Stimulated activated CD8-positive, alpha-beta memory T cell treated with anti-CD3 and anti-CD28 coated beads, Interleukin-4, amount 100 ng/mL, for 4 hours (primary cell): Measurements from ENCODE around the gene RABIF.
A peak's percentile ranks its signal among the peaks of the same experiment; 100 is the strongest.
"Not testable (repeated sequence)": the region's sequence is repeated elsewhere in the genome, so short reads cannot be mapped to it uniquely, and the experiment has no call there.

Source experiments
- DNase-seq, 2 donors: peaks; one replicate each; pipeline ENCODE4 v3.0.0-alpha.2; 2020; ENCODE audit warnings: low read depth in 2 of 2, low spot score in 1 of 2

RABIF gene

GRCh38 chr1:202888531-202889360 is at the start of gene RABIF:
TSS of gene RABIF (minus strand) at chr1:202889149. CDS start at chr1:202889098, 51 bp downstream.
- DNase-seq, result peak; percentile 92 to 93

DNA sequence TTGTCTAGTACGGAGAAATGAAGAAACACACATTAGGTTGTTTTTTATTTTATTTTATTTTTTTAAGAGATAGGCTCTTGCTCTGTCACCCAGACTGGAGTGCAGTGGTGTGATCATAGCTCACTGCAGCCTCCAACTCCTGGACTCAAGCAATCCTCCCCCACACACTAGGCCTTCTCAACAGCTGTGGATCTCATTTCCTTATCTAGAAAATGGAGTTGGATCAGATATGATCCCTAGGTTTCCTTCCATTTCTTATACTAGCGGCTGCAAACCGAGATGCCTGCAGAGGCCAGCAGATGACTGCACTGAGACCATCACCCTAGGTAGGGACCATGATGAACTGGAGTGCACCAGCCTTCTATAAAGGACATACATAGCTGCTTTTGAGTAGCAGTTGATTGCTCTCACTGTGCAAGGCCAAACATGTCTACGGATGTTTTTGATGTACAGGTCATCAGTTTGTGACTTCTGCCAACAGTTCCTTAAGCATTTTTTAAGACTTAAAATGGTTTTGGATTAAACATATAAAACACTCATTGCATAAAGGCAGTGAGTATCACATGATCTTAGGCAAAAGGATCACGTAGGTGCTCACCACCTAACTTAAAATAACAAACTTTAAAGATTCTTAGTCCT is 49.5 kb upstream of the RABIF start:
- no peak for DNase-seq

DNA sequence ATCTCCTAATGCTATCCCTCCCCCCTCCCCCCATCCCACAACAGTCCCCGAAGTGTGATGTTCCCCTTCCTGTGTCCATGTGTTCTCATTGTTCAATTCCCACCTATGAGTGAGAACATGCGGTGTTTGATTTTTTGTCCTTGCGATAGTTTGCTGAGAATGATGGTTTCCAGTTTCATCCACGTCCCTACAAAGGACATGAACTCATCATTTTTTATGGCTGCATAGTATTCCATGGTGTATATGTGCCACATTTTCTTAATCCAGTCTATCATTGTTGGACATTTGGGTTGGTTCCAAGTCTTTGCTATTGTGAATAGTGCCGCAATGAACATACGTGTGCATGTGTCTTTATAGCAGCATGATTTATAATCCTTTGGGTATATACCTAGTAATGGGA is 47.5 kb upstream of the RABIF start:
- not testable (repeated sequence) for DNase-seq

DNA sequence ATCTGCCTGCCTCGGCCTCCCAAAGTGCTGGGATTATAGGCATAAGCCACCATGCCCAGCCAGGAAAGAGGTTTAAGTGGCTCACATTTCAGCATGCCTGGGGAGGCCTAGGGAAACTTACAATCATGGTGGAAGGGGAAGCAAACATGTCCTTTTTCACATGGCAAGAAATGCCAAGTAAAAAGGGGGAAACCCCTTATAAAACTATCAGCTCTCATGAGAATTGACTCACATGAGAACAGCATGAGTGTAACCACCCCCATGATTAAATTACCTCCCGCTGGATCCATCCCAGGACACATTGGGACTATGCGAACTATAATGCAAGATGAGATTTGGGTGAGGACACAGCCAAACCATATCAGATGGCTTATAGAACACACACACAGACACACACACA is 46.9 kb upstream of the RABIF start:
- DNase-seq, result no peak

DNA sequence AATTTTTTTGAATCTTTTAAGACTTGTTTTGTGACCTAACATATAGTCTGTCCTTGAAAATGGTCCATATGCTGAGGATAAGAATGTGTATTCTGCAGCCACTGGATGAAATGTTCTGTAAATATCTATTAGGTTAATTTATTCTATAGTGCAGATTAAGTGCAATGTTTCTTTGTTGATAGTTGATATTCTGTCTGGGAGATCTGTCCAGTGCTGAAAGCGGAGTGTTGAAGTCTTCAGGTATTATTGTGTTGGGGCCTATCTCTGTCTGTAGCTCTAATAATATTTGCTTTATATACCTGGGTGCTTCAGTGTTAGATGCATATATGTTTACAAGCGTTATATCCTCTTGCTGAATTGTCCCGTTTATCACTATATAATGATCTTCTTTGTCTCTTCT is 45.8 kb upstream of the RABIF start:
- DNase-seq, result no peak

GRCh38 chr1:202932476-202932875 is 43.5 kb upstream of the RABIF start:
- no peak for DNase-seq

- peak; percentile 87 to 90 for DNase-seq
These were observed 37.9 kb upstream of the RABIF start, which contains the start of gene KLHL12 for GRCh38 chr1:202926581-202927491. TSS of gene KLHL12 (minus strand) at chr1:202927234. CDS start at chr1:202925162, 2,072 bp downstream.

- no peak for DNase-seq
These were observed 34.6 kb upstream of the RABIF start for GRCh38 chr1:202923533-202923932.

- DNase-seq, result no peak
These were observed 30.7 kb upstream of the RABIF start for GRCh38 chr1:202919615-202920014.

DNA sequence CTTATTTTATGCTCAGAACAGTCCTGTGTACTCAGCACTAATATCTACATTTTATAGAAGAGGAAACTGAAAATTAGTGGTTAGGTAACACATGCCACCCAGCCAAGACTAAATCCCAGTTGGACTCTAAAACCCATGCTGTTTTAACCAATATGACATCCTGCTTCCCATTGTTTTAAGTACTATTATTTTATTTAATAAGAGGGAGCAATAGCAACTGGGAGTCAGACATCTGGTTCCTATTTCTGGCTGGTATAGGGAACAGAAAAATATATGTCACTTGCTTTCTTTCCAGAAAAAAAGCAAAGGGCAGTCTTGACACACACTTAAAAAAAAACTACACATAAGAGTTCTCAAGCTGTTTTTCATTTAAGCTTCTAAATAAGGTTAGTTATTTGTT is 26.2 kb upstream of the RABIF start:
- DNase-seq, result no peak

- DNase-seq, result not testable (repeated sequence)
These were observed 23.5 kb upstream of the RABIF start for GRCh38 chr1:202912476-202912875.

DNA sequence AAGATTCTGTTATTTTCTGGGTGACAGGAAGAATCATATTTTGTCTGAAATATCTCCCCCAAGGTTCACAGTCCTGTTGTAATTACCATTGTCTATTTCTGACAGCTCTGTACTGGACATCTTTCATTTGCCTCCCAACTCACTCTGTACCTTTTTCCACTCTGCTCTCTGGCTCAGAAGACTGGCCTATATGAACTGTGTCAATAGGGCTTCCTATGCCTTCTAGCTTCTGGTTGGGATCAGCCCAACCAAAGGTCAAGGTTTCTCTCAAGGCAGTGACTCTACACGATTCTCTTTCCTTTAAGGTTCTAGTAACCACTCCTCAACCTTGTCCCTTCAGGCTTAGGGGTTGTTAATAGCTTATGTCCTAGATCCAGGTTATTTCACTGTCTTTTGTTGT is 20.5 kb upstream of the RABIF start:
- no peak for DNase-seq

DNA sequence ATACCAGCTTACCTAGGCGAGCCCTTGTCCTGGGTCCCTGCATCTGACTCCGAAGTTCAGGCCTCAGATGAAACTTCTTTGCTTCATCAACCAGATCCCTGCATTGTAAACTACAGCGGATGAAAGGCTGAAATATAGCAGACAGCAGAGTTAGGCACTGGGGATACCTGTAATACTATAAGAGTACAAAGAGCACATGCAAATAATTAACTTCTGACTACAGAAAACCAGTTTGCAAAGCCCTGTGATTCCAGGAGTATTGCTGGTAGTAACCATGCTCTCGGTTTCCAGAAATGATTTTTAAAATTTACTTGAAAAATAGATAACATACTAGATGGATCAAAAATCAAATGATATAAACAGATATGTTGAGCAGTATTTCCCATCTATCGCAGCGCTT is 20.0 kb upstream of the RABIF start:
- no peak for DNase-seq

DNA sequence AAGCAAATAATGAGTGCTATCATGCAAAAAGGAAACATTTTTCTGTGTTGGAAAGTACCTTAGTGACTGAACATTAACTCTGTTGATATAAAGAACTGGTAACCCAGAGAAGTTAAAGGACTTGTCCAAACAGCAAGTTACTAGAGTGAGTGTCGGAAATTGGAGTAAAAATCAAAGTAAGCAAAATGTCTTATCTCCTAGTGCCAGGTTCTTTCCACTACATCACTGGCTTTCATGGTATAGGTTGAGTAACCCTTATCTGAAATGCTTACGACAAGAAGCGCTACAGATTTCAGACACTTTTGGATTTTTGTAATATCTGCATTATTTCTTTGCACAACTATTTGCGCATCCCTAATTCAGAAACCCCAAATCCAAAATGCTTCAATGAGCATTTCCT is 16.4 kb upstream of the RABIF start:
- no peak for DNase-seq

GRCh38 chr1:202903808-202904207 is 14.9 kb upstream of the RABIF start:
- not testable (repeated sequence) for DNase-seq

GRCh38 chr1:202901555-202901954 is 12.6 kb upstream of the RABIF start:
- no peak for DNase-seq

- DNase-seq, result no peak
These were observed 3.6 kb upstream of the RABIF start for GRCh38 chr1:202892501-202892900.

DNA sequence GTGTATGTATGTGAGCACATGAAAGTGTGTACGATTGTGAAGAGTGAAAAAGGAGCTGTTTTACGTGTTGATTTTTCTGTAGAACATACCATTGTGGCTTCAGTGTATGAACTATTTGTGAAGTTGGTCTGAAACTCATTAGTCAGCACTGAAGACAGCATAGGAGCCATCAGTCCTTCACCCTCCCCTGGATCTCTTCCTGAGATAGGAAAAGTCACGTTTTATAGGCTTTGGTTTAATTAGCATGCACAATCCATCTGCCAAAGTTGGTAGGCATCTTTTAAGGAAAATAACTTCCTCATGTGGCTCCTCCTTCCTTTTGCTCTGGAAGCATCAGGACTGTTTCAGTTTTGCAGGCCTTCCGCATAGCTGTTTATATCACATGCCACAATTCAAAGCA is 1.4 kb upstream of the RABIF start:
- DNase-seq, result no peak

- no peak for DNase-seq
These were observed 773 bp downstream of the RABIF start for GRCh38 chr1:202888221-202888530.

DNA sequence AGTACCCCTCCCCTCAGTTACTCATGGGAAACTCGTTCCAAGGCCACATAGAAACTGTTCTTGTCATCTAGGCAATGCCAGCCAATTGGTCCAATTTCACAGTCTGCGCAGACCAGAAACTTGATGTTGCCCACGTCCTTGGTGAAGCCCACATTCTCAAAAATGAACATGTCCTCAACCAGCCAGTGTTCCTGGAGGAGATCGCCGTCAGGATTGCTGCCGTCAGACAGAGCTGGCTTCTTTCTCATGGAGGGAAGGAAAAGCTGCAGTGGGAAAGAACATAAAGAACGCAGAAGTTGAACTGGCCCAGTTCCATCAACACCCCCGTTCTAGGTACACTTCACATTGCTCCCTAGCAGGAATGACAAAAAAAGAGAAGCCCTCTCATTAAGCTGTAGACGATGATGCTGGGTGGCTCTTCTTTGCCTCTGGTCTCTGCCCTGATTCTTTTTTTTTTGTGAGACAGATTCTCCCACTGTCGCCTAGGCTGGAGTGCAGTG is 7.9 kb downstream of the RABIF start:
- no peak for DNase-seq

DNA sequence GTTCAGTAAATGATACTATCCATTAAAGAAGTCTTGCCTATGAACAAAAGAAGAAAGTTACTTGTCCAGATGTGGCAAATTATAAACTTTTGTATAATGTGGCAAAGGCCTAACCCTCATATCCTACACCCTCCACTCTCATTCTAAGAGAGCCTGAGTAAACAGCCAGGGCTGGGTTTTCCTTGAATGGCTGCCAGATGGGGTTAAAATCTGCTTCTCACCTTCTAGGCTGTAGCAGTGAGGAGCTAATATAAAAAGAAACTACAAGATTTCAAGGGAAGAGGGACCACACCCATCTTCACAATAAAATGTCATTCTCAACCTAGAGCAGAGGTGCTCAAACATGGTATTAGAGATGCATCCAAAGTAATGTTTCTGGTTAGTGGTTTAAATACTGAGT is 8.9 kb downstream of the RABIF start:
- DNase-seq, result no peak

- no peak for DNase-seq
These were observed 9.8 kb downstream of the RABIF start for GRCh38 chr1:202879128-202879527.
